Left hindlimb (tissue), 1 donor: ENCODE data around the gene SAMD1.
A peak's percentile ranks its signal among the peaks of the same experiment; 100 is the strongest.

Source experiments
- DNase-seq: peaks from one replicate; pipeline ENCODE4 v3.0.0-alpha.2; 2018

SAMD1 gene

DNA sequence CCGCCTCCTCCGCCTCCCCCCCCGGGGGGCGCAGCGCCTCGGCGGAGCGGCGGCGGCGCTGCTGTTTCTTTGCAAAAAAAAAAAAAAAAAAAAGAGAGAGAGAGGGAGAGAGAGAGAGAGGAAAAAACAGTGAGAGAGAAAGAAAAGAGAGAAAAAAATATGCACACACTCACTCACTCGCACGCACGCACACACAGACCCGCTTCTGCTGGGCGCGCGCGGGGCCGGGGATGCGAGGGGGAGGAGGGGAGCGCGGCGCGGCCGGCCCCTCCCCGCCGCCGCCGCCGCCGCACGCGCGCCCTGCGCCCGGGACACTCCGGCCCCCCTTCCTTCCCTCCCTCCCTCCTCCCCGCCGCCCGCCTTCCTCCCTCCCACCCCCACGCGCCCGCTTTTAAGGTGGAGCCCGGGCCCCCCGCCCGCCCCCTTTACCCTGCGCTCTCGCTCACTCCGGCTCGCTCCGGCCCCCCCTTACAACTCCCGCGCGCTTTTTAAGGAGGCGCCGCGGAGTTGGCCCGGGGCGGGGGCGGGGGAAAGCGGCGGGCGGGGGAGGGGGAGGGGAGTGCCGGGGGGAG is at the start of gene SAMD1:
Gene SAMD1, minus strand, starts transcription at position 243 of the 572 bp plus-strand sequence.
- peak; percentile 96 for DNase-seq

DNA sequence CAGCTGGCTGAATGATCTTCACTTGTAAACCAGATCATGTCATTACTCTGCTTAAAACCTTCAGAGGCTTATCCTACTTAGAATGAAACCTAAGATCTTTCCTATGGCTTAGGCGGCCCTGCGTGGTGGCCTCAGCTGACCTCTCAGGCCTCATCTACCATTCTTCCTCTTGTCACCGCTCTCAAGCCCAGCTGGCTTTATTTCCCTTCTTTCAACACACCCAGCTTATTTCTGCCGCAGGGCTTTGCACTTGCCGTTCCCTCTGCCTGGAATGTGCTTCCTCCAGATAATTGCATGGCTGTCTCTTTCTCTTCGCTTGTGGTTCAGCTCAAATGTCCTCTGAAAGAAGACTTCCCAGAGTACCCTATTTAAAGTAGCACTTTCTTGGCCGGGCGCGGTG is 49.4 kb upstream of the SAMD1 start:
- DNase-seq, result no peak

DNA sequence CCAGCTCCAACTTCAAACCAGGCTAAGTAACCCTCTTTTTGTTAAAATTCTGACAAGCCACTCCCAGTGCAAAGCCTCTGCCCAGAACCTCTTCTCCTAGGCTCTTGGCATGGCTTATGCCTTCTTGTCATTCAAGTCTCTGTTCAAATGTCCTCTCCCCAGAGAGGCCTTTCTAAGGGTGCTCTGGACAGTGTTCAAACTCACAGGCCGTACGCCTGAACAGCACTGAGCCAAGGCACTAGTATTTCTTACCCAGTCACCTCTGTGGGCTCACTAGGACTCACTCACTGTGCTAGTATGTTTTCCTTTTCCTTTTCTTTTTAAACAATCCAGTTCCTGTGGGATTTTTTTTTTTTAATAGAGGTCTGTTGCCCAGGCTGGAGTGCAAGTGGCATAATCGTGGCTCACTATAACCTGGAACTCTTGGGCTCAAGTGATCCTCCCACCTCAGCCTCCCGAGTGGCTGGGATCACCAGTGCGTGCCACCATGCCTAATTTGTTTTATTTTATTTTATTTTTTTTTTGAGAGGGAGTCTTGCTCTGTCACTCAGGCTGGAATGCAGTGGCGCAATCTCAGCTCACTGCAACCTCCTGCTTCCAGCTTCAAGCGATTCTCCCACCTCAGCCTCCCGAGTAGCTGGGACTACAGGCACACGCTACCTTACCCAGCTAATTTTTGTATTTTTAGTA is 48.2 kb upstream of the SAMD1 start:
- no peak for DNase-seq

DNA sequence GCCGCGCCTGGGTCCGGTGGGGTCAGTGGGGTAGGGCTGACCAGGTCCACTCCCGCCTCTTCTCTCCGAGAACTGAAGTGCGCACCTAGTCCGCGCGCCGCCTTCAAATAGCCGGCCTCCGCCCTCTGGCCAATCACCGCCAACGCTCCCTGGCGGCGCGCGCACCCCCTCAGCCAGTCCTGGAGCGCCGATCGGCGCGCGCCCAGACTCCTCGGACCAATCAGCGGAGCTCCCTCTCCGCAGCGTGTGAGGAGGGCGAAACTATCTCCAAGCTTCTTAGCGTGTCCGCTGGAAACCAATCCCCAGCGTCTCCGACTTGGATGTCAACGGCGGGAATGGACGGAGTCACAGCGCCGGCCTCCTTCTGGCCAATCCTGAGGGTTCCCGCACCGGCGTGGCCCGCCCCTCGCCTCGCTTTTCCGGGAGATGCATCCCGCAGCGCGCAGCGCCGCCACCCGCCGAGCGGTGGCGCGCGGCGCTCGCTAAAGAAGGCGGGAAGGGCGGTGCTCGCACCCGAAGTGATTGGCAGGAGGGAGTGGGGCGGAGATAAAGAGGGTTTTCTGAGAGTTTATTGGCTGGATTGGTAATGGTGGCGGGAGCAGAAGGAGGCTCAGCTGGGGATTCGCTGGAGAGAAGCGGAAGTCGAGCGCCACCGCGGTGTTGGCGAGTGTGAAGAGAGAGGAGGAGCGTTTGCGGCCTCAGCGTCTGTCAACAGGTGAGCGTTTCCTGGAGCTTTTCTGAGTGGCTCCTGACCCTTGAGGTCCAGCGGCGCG is 46.1 kb upstream of the SAMD1 start, which contains the start of gene ASF1B:
Gene ASF1B, minus strand, starts transcription at position 81 of the 773 bp plus-strand sequence. CDS start 133 bp downstream, outside the sequence.
- peak; percentile 100 for DNase-seq

DNA sequence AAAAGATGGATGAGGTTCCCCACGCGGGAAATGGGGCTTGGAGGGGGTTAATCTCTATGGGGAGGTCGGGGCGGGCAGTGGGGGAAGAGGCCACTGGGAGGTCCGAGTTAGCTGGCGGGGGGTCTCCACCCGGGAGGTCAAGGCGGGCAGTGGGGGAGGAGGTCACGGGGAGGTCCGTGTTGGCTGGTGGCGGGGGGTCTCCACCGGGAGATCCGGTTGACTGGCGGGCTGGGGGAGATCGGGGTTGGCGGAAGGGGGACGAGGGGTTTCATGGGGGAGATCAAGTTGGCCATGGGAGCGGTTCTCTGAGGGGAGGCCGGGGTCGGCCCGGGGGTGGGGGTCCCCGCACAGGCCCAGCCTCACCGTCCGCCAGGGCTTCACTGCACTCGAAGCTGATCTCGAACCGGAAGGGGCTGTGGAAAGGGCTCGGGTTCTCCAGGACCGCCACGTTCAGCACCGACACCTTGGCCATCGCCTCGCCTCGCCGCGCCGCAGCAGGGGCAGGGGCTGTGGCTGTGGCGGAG is 45.5 kb upstream of the SAMD1 start:
- DNase-seq, result peak; percentile 58

DNA sequence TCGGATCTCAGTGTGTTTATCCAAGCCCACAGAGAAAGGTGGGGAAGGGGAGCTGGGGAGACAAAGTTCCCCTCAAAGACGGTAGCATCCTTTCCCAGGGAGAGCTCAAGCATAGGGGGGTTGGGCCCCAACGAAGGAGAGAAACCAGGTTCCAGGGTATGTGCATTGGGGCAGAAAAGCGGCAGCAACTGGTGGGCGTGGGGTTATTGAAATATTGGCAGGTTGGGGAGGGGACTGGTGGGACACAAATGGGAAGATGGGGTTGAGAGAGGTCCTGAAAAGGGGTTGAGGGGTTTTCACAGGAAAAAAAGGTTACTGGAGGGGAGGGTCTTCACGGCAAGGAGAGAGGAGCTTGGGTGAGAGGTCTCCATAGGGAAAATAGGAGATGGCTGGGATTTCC is 44.8 kb upstream of the SAMD1 start:
- no peak for DNase-seq

DNA sequence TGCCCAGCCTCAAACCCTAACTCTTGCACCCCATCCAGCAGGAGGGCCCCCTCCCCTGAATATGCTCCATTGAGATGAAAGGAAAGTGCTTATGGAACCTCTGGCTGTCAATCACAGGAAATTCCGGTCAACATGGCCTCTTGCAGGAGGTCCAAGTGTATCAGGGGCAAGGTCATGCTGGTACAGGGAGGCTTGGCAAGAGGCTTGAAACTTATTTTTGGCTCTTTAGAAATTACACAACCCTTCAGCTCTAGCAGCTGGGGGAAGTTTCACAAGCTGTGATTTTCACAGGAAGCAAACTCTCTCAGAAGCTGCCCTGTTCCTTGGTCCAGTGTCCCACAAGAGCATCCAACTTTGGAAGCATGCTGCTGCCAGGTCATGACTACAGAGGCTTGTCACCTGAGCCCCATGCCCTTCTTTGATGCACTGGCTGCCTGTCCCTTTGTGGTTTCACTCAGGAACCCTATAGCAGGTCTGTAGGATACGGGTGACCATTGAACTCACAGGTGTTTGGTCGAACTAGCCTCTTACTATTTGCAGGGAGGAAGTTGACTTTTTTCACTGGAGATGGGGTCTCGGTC is 37.5 kb upstream of the SAMD1 start:
- no peak for DNase-seq

DNA sequence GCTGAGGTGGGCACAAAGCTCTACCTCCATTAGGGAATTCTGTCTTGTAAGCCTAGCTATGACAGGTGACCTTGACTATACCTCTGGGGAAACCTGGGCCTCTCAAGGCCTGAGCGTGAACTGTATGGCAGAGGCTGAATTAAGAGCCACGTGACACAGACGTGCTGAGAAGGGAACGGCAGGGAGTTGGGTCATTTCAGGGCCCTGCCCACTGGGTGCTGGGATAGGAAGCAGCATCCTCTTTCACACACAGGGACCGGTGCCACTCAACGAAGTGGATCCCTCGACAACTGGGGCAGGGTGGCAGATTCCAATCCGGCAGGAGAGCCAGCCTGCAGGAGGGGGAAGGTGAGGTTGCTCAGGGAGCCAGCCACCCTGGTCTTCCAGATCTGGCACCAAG is 36.6 kb upstream of the SAMD1 start:
- DNase-seq, result no peak

DNA sequence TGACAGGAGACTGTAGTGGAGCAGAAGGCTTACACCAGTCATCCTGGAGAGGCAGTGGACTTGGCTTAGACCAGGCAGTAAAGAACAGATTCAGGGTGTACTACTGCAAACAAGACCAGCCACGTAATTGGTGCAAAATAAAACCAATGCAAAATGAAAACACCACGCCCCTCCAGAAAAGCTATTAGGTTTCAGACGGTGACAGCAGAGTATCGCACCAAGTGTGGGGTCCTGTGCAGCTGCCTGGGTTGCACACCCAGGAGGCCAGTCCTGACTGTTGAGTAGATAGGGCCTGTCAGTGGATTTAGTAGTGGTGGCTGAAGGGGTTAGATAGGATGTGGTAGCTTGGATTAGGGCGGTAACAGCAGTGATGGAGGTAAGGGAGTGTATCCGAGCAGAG is 32.4 kb upstream of the SAMD1 start:
- DNase-seq, result no peak

DNA sequence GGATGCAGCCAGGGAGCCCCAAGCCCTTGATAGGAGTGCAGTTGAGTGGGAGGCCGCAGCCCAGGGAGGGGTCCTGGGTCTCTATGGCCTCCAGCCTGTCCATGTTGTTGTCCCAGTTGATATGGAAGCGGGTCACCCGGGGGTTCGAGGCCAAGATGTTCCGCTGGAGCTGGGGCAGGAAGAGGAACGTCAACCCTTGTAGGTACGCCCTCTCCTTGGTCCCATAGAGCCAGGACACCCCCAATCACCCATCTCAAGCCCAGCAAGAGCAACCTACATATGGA is 29.9 kb upstream of the SAMD1 start:
- DNase-seq, result no peak

DNA sequence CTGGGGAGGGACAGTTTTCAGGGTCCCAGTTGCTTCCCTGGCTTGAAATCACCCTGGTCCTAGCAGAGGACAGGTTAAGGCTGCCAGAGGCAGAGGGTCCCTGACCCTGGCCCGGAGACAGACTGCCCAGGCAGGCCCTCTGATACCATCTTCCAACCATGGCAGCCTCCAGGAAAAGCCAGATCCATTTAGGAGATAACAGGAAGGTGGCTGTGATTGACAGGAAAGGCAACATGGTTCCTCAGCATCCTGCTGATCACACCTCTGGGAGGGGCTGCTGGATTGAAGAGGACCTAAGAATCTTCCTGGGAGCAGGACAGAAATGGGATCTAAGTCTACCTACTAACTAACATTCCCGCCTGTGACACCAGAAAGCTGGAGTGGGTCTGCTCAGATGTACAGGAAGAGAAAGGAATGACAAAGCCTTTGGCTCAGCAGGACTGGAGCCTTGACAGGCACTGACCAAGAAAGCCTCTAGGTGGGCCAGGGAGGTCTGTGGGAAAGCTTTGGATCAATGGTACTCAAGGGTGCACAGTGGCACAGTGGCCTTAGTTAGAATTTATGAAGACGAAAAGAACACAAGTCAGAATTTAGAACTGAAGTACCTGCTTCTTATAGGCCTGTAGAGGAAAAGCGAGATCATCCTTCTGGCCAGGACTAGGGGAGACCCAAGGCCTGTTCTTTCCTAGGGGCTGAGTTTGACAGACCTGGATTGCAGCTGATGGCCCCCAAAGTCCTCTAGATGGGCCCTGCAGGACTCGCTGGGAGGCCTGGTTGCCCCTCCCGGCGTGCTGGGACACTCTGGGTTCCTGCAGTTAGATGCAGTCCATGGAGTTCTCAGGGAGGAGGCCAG is 29.3 kb upstream of the SAMD1 start:
- DNase-seq, result no peak

DNA sequence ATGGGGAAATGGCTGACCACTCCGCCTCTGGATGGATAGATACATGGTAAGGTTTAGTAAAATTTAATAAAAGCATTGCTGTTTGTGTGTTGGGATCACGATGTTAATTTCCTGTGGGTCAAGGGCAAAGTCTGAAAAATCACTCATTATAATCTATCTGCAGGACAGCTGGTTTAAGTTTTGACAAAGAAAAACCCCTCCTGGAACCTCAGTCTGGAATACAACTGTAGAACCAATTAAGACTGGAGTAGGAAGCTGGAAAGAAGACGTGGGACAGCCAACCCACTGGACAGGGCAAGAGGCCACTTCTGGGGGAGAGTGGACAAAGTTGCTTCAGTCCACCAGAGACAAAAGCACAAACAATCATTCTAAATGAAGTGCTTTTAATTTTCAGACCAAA is 28.6 kb upstream of the SAMD1 start:
- DNase-seq, result no peak

DNA sequence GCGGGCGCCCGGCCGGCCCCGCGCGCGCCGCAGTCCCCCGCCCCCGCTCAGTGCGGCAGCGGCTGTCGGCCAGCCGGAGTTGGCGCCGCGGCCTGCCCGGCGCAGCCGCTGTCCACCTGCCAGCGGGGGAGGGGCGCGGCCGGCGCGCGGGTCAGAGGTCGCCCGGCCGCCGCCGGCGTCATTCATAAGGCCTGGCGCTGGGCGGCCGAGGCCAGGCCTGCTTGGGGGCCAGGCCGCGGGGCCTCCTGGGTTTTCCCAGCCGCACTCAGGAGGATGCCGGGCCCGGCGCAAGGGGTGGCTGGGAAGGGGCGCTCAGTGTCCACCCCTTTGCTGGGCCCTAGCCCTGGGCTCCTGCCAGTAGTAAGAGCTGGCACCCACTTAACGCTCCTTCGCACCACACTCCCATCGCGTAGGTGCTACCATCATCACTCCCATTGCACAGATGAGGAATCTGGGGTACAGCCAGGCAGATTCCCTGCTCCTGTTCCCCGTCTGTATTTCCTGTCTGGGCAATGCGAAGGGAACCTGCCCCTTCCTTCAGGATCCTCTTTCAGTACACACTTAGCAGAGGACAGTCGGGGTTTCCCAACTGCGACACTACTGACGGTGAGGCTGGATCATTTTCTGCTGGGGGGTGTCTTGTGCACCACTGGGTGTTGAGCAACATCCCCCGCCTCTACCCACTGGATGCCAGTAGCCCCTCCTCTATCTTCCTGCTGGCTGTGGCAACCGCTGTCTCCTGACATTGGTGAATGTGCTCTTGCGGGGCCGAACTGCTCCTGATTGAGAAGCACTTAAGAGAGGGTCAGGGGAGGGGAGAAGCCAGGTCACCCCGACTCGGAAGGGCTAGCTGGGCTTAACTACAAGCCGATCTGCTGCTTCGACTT is 27.9 kb upstream of the SAMD1 start:
- peak; percentile 71 for DNase-seq

DNA sequence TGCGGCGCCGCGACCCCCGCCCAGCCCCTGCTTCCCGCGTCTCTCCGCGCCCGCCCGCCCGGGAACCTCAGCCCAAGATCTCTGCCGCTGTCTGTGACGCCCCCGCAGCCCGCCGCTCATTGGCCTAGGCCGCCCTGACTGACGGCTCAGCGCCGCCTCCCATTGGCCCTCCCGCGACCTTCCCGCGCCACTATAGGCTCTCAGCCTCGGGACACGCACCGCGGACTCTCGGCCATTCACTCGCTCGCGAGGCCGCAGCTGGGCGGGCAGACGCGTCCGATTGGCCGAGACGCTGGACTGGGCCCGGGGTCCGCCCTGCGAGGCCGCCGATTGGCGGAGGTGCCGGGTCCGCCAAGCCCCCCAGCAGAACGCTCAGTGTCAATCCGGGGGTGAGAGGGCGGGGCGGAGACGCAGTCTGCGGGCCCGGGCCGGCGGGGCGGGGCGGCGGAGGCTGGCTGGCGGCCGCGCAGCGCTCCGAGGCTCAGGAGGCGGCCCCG is 27.2 kb upstream of the SAMD1 start, which contains the start of gene PRKACA:
Gene PRKACA, minus strand, starts transcription at position 95 of the 497 bp plus-strand sequence. CDS start 215 bp downstream, outside the sequence.
- DNase-seq, result peak; percentile 99

DNA sequence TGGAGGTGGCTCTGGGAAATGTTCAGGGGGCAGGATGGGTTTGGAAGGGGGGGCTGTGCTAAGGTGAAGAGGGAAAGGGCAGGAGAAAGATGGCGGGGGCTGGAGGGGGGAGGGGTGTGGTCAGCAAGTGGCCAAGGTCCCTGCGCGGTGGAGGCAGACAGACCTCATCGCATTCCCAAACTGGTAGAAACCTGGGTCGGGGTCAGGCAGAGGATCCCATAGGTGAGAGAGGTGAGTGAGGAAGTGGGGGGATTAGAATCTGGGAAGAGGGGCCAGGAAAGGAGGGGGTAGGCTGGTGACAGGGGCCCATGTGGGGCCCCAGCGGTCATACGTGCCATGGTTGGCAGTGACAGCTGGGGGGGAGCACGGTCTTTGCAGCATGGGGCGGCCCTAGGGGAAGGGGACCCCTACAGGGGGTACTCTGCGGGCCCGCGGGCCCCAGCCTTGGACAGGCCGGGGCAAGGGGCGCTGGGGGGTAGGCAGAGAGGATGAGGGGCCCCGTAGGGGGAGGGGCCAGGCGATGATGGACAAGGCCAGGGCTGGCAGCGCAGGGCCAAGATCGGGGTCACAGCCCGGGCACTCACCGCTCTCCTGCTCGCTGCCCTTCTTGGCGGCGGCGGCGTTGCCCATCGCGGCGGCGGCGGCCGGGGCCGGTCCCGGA is 26.5 kb upstream of the SAMD1 start:
- peak; percentile 63 for DNase-seq

DNA sequence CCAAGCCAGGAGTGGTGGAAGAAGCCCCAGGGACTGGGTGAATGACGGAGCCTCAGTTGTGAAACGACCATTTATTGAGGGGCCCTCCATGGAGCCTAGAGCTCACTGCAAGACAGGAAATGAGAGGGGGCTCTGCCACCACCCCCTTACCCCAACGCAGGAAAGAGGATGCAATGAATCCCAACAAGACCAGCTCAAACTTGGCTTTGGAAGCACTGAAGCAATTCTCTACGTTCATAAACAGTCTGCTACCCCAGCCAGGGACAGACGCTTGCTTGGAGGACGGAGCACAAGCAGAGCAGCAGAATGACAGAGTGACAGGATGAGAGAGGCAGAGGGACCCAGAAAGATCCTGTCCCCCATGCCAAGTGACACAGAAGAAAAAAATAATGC is 26.0 kb upstream of the SAMD1 start:
- no peak for DNase-seq

DNA sequence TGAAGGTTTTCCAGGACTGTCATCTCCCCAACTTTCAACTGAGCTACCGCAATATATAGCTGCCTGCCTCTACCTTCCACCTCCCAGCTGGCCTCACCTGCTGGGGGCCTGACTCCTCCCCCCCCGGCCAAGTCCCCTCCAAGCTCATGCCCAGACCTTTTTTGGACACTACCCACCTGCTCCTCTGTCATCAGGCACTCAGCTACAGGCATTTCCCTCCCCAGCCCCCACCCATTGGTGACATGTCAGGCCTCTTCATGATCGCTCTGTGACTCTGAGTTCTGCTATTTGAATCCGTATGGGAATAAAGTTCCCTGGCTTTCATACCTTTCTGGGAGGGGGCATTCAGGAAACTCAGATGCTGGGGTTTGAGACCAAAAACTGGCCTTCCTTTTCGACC is 25.2 kb upstream of the SAMD1 start:
- no peak for DNase-seq

DNA sequence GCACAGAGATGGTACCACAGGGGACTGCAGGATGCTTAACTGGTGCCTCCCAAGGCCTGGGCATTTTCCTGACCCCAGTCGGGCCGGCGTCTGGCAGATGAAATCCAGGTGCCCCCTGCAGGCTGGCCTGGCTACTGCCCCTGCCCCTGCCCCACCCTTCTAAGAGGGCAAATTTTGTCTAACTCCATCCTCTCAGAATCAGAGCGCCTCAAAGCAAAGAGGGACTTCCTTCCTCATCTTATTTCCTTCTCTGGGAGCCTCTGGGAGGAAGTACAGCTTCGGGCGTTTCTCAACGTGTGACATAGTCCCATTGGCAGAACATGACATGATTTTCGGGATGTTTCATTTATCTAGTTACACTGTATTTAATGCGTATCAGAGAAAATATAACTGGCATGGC is 24.3 kb upstream of the SAMD1 start:
- DNase-seq, result no peak

DNA sequence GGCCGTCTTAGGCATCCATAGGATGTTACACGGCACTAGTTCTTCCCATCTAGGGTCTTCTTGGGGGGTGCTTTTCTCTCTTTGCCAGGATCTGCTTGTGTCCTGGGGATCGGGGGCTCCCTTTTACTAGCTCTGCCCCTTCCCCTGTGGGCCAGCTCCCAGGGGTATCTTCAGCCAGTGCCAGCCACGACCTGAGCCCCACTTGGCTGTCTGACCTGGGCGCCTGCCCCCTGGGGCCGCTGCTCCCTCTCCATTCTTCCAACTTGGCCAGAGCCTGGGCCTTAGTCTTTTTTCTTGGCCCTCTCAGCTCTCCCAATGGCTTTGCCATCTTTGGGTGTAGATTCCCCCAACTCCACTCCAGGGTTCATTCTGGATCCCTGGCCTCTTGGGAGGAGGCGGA is 23.9 kb upstream of the SAMD1 start:
- DNase-seq, result no peak

DNA sequence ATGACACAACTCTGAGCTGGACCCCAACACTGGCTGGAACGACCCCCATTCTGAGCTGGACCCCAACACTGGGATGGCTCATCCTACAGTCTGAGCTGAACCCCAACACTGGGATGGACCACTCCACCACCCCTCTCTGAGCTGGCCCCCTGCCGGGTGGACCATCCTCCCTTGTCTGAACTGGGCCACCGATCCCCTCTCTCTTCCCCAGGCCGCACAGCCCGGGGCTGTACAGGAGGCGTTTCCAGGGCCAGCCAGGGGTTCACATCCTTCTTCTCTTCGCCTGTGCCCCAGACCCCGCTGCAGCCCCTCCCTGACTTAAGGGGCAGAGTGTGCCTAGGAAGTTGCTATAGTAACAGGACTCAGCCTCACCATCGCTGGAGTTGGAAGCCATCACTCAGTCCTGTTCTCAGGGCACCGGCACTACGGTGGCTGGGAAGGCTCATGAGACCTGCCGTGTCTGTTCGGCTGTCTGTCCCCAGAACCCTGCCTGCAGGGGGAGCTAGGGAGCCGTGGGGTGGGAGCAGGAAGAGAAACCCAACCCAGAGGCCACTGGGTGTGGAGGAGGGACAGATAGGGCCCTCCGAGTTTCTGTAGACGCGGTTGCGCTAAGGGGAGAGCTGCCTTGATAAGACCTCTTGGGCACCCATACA is 23.3 kb upstream of the SAMD1 start:
- no peak for DNase-seq
